ENCODE results near the gene VPS51.

- TF ChIP-seq CTCF (IDR thresholded peaks at IDR 0.05; ENCODE audit: low read depth, low read length, missing input control) (no peak), SP1 (IDR thresholded peaks at IDR 0.05) (no peak), ATF3 (IDR thresholded peaks at IDR 0.05) (no peak), REST (IDR thresholded peaks at IDR 0.05) (no peak), RAD21 (IDR thresholded peaks at IDR 0.05) (peak in 1 of 2 donors; percentile 15), YY1 (IDR thresholded peaks at IDR 0.05) (no peak), ZBTB33 (IDR thresholded peaks at IDR 0.05) (no peak), TAF1 (conservative IDR thresholded peaks at IDR 0.05) (no peak), JUND (IDR thresholded peaks at IDR 0.05) (no peak), MAX (IDR thresholded peaks at IDR 0.05) (no peak)
Observed at GRCh38 chr11:65121447-65121864, 25.4 kb downstream of the VPS51 start.

All from liver (tissue), 3 donors.